ENCODE data around the gene UBE2R2. TPM values are rescaled to one million over a fixed set of nuclear protein-coding genes. Genes with fewer than 3 reads are reported as not detected.

Gene UBE2R2
- total RNA-seq, 1 experiment from 2014 or later = 33.8 TPM

GRCh38 chr9:33852216-33852826, 35.4 kb downstream of the UBE2R2 start:
- no peak overlapping the region for H3K4me3 Mint-ChIP-seq (ENCODE audit: unreplicated experiment)
- ChIA-PET POLR2A (interaction anchor here (0.7 to 7.4 kb wide), 5 partner anchors 34 to 223 kb away, joined by 3 to 56 read pairs (median 4); partner anchors contain the start of gene UBE2R2), CTCF (interaction anchor here (0.7 to 8.4 kb wide), 16 partner anchors 9 to 227 kb away, joined by 3 to 132 read pairs (median 4); partner anchors contain the start of gene UBE2R2)
- no peaks in the 10 kb centered on the region for H3K36me3 Mint-ChIP-seq (ENCODE audit: insufficient read depth, unreplicated experiment)
- no TSS peak for BruUV-seq (replicated peaks)
- H3K27me3 Mint-ChIP-seq (ENCODE audit: insufficient read depth, unreplicated experiment) = no peaks in the 10 kb centered on the region
- intact Hi-C loops (cut with micrococcal nuclease) = loop anchor here (1.0 to 5.0 kb wide), 4 partner anchors 39 to 230 kb away; no protein-coding TSS in a partner anchor
- H3K9me3 Mint-ChIP-seq (ENCODE audit: unreplicated experiment) = no peaks in the 10 kb centered on the region
- peak; percentile 76 for DNase-seq (ENCODE audit: unreplicated experiment)
- H3K4me1 Mint-ChIP-seq (ENCODE audit: insufficient read depth, unreplicated experiment) = peaks cover 12% of the 10 kb centered on the region
- peak; percentile 74 for TF ChIP-seq CTCF (IDR thresholded peaks at IDR 0.05; ENCODE audit: unreplicated experiment)
- H3K27ac Mint-ChIP-seq (ENCODE audit: low read depth, unreplicated experiment) = no peak overlapping the region

- intact Hi-C loops (cut with micrococcal nuclease) = no loop called here
- TF ChIP-seq CTCF (IDR thresholded peaks at IDR 0.05; ENCODE audit: unreplicated experiment) = no peak
- Mint-ChIP-seq H3K4me1 (ENCODE audit: insufficient read depth, unreplicated experiment) (peaks cover 6% of the 10 kb centered on the region), H3K36me3 (ENCODE audit: insufficient read depth, unreplicated experiment) (peaks cover 9% of the 10 kb centered on the region), H3K27me3 (ENCODE audit: insufficient read depth, unreplicated experiment) (no peaks in the 10 kb centered on the region), H3K9me3 (ENCODE audit: unreplicated experiment) (no peaks in the 10 kb centered on the region), H3K4me3 (ENCODE audit: unreplicated experiment) (no peak overlapping the region), H3K27ac (ENCODE audit: low read depth, unreplicated experiment) (no peak overlapping the region)
- CTCF ChIA-PET = interaction anchor here (0.6 to 2.0 kb wide), 4 partner anchors 12 to 77 kb away, joined by 3 to 20 read pairs (median 3); no protein-coding TSS in a partner anchor
- no TSS peak for BruUV-seq (replicated peaks)
- POLR2A ChIA-PET = interaction anchor here (1.6 kb wide), 1 partner anchor 41 kb away, joined by 5 read pairs; no protein-coding TSS in a partner anchor
- no peak for DNase-seq (ENCODE audit: unreplicated experiment)
Measured at GRCh38 chr9:33856247-33856646, 39.3 kb downstream of the UBE2R2 start.

- no TSS peak for BruUV-seq (replicated peaks)
- no peaks in the 10 kb centered on the region for H3K9me3 Mint-ChIP-seq (ENCODE audit: unreplicated experiment)
- no peak overlapping the region for H3K4me3 Mint-ChIP-seq (ENCODE audit: unreplicated experiment)
- peaks cover 9% of the 10 kb centered on the region for H3K36me3 Mint-ChIP-seq (ENCODE audit: insufficient read depth, unreplicated experiment)
- H3K4me1 Mint-ChIP-seq (ENCODE audit: insufficient read depth, unreplicated experiment) = peaks cover 13% of the 10 kb centered on the region
- POLR2A ChIA-PET = interaction anchor here (0.6 to 1.4 kb wide), 2 partner anchors 10 to 19 kb away, joined by 3 to 4 read pairs; no protein-coding TSS in a partner anchor
- H3K27me3 Mint-ChIP-seq (ENCODE audit: insufficient read depth, unreplicated experiment) = no peaks in the 10 kb centered on the region
- no peak overlapping the region for H3K27ac Mint-ChIP-seq (ENCODE audit: low read depth, unreplicated experiment)
- intact Hi-C loops (cut with micrococcal nuclease) = no loop called here
- TF ChIP-seq CTCF (IDR thresholded peaks at IDR 0.05; ENCODE audit: unreplicated experiment) = no peak
- CTCF ChIA-PET = interaction anchor here (0.6 to 2.3 kb wide), 7 partner anchors 12 to 632 kb away, joined by 3 to 14 read pairs (median 3); no protein-coding TSS in a partner anchor
- DNase-seq (ENCODE audit: unreplicated experiment) = no peak
Measured at GRCh38 chr9:33858423-33858822, 41.5 kb downstream of the UBE2R2 start.

- CTCF ChIA-PET = interaction anchor here (0.6 to 0.7 kb wide), 2 partner anchors 84 to 176 kb away, joined by 3 read pairs; no protein-coding TSS in a partner anchor
- no peaks in the 10 kb centered on the region for H3K27me3 Mint-ChIP-seq (ENCODE audit: insufficient read depth, unreplicated experiment)
- H3K27ac Mint-ChIP-seq (ENCODE audit: low read depth, unreplicated experiment) = peak overlapping the region; percentile 81
- intact Hi-C loops (cut with micrococcal nuclease) = no loop called here
- peaks cover 13% of the 10 kb centered on the region for H3K4me1 Mint-ChIP-seq (ENCODE audit: insufficient read depth, unreplicated experiment)
- H3K36me3 Mint-ChIP-seq (ENCODE audit: insufficient read depth, unreplicated experiment) = peaks cover 18% of the 10 kb centered on the region
- POLR2A ChIA-PET = no interaction called here
- BruUV-seq (replicated peaks) = no TSS peak
- H3K9me3 Mint-ChIP-seq (ENCODE audit: unreplicated experiment) = no peaks in the 10 kb centered on the region
- no peak for DNase-seq (ENCODE audit: unreplicated experiment)
- no peak for TF ChIP-seq CTCF (IDR thresholded peaks at IDR 0.05; ENCODE audit: unreplicated experiment)
- no peak overlapping the region for H3K4me3 Mint-ChIP-seq (ENCODE audit: unreplicated experiment)
Measured at GRCh38 chr9:33860200-33860871, 43.4 kb downstream of the UBE2R2 start.

Data from MCF 10A (cell line).